Measurements from ENCODE around the gene TSKS. TPM values are rescaled to one million over a fixed set of nuclear protein-coding genes. Genes with fewer than 3 reads are reported as not detected.
A peak's percentile ranks its signal among the peaks of the same experiment; 100 is the strongest.

The TSKS gene
- total RNA-seq, 1 donor from 2014 or later, result not detected

DNA sequence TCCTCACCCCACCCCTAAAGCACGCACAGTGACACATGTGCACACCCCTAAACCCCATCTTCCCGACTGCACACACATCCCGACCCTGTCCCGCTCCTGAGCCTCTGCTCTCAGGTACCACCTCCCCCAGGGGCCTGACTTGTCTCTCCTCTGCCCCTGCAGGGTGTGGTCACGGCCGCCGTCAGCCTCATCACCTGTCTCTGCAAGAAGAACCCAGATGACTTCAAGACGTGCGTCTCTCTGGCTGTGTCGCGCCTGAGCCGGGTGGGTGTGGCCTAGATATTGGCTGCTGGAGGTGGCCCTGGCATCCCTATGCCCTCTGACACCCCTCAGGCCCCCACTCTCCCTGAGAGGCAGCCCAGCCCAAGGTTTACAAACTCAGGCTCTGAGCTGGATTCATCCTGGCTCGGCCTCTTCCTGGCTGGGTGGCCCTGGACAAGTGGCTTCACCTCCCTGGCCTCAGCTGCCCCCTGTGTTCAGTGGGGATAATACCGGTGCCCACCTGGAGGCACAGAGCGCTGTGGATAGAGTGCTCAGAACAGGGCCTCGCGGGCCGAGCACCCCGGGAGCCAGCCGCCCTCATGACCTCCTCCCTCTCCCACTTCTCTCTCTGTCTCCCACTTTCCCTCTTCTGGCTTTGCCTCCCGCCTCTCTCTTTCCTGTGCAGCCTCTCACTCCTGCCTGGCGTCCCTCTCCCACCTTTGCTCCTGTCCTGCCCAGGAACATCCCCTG, 29.9 kb upstream of the TSKS start:
- Mint-ChIP-seq H3K9me3 (no peaks in the 10 kb centered on the region), H3K4me3 (no peak overlapping the region), H3K4me1 (ENCODE audit: unreplicated experiment) (no peaks in the 10 kb centered on the region), H3K27ac (no peak overlapping the region), H3K27me3 (no peaks in the 10 kb centered on the region), H3K36me3 (peaks cover 12% of the 10 kb centered on the region)
- no peak for DNase-seq (ENCODE audit: extremely low spot score, unreplicated experiment)
- TF ChIP-seq, protein P1, sequence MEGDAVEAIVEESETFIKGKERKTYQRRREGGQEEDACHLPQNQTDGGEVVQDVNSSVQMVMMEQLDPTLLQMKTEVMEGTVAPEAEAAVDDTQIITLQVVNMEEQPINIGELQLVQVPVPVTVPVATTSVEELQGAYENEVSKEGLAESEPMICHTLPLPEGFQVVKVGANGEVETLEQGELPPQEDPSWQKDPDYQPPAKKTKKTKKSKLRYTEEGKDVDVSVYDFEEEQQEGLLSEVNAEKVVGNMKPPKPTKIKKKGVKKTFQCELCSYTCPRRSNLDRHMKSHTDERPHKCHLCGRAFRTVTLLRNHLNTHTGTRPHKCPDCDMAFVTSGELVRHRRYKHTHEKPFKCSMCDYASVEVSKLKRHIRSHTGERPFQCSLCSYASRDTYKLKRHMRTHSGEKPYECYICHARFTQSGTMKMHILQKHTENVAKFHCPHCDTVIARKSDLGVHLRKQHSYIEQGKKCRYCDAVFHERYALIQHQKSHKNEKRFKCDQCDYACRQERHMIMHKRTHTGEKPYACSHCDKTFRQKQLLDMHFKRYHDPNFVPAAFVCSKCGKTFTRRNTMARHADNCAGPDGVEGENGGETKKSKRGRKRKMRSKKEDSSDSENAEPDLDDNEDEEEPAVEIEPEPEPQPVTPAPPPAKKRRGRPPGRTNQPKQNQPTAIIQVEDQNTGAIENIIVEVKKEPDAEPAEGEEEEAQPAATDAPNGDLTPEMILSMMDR (conservative IDR thresholded peaks at IDR 0.05), result no peak

DNA sequence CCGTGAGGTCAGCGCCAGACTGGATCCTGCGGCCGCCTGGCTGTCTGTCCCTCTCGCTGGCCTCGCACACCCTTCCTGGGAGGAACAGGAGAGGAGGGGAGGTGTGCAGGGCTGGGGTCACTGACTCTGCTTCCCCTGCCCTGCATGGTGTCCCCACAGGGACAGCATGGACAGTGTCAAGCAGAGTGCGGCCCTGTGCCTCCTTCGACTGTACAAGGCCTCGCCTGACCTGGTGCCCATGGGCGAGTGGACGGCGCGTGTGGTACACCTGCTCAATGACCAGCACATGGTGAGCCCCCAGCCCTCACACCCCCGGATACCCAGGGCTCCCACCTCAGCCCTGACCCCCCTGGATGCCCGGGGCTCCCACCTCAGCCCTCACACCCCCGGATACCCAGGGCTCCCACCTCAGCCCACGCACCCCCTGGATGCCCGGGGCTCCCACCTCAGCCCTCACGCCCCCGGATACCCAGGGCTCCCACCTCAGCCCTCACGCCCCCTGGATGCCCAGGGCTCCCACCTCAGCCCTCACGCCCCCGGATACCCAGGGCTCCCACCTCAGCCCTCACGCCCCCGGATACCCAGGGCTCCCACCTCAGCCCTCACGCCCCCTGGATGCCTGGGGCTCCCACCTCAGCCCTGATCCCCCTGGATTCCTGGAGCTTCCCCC, 28.8 kb upstream of the TSKS start:
- peaks cover 16% of the 10 kb centered on the region for H3K36me3 Mint-ChIP-seq
- no peak overlapping the region for H3K27ac Mint-ChIP-seq
- H3K4me3 Mint-ChIP-seq, result no peak overlapping the region
- H3K4me1 Mint-ChIP-seq (ENCODE audit: unreplicated experiment), result no peaks in the 10 kb centered on the region
- TF ChIP-seq, protein P1 (conservative IDR thresholded peaks at IDR 0.05), result no peak
- no peaks in the 10 kb centered on the region for H3K9me3 Mint-ChIP-seq
- DNase-seq (ENCODE audit: extremely low spot score, unreplicated experiment), result no peak
- H3K27me3 Mint-ChIP-seq, result no peaks in the 10 kb centered on the region

DNA sequence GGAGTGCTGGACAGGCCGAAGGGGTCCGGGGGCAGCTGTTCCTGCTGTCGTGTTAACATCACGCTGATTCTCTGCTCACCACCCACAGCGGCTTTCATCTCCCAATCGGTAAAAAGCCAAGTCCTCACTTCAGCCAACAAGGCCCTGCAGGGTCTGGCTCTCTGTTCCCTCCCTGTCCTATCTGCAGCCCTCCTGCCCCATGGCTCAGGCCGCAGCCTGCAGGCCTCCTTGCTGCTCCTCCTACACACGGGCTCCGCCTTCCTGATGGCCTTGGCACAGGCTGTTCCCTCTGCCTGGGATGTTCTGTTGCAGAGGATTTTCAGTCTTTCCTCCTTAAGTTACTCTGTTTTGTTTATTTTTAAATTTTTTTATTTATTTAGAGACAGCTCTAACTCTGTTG, 27.8 kb upstream of the TSKS start:
- Mint-ChIP-seq H3K27ac (no peak overlapping the region), H3K36me3 (peaks cover 17% of the 10 kb centered on the region), H3K4me1 (ENCODE audit: unreplicated experiment) (peaks cover 7% of the 10 kb centered on the region), H3K27me3 (no peaks in the 10 kb centered on the region), H3K4me3 (no peak overlapping the region), H3K9me3 (no peaks in the 10 kb centered on the region)
- TF ChIP-seq, protein P1 (conservative IDR thresholded peaks at IDR 0.05), result no peak
- no peak for DNase-seq (ENCODE audit: extremely low spot score, unreplicated experiment)

DNA sequence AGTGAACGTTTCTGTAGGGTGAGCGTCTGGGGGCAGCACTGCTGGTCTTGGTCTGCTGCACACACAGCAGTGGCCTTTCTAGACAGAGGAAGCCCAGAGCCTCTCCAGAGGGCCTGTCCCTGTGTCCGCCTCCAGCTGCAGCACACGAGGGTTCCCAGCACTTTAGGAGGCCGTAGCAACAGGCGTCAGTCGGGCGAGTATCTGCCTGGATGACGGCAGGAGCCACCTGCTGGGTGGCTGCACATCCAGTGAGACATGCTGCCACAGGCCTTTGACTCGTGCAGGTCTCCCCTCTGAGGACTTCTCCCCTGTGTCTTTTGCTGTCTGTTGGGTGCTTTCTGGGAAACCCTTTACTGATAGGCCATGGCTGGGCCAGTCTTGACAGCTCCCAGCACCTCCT, 25.8 kb upstream of the TSKS start:
- Mint-ChIP-seq H3K27ac (no peak overlapping the region), H3K36me3 (peaks cover 27% of the 10 kb centered on the region), H3K4me3 (no peak overlapping the region), H3K27me3 (no peaks in the 10 kb centered on the region), H3K4me1 (ENCODE audit: unreplicated experiment) (peaks cover 14% of the 10 kb centered on the region), H3K9me3 (no peaks in the 10 kb centered on the region)
- TF ChIP-seq, protein P1 (conservative IDR thresholded peaks at IDR 0.05), result no peak
- DNase-seq (ENCODE audit: extremely low spot score, unreplicated experiment), result no peak

DNA sequence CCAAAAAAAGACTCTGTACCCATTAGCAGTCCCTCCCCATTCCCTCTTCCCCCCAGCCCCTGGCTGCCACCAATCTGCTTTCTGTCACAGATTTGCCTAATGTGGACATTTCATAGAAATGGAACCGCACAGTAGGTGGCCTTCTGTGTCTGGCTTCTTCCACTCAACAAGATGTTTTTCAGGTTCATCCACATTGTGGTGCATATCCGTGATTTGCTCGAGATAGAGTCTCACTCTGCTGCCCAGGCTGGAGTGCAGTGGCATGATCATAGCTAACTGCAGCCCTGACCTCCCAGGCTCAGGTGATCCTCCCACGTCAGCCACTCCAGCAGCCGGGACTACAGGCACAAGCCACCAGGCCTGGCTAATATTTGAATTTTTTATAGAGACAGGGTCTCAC, 24.6 kb upstream of the TSKS start:
- no peaks in the 10 kb centered on the region for H3K9me3 Mint-ChIP-seq
- H3K4me3 Mint-ChIP-seq, result no peak overlapping the region
- peaks cover 14% of the 10 kb centered on the region for H3K4me1 Mint-ChIP-seq (ENCODE audit: unreplicated experiment)
- no peak for DNase-seq (ENCODE audit: extremely low spot score, unreplicated experiment)
- peaks cover 33% of the 10 kb centered on the region for H3K36me3 Mint-ChIP-seq
- TF ChIP-seq, protein P1 (conservative IDR thresholded peaks at IDR 0.05), result no peak
- peak overlapping the region; percentile 58 for H3K27ac Mint-ChIP-seq
- H3K27me3 Mint-ChIP-seq, result no peaks in the 10 kb centered on the region

Data from type B pancreatic cell (in vitro differentiated cells).